ENCODE results near the gene AP5Z1.

- TF ChIP-seq CTCF (conservative IDR thresholded peaks at IDR 0.05 in 1 of 2, IDR thresholded peaks at IDR 0.05 in 1 of 2; ENCODE audit: extremely low read depth in 1 of 2, insufficient read depth in 1 of 2, low read depth in 1 of 2, low read length in 2 of 2) (no peak), EZH2 (IDR thresholded peaks at IDR 0.05; ENCODE audit: borderline replicate concordance, low read length) (no peak)
Observed at GRCh38 chr7:4737300-4737699, 38.1 kb upstream of the AP5Z1 start.
